VCaP (cell line): ENCODE measurements around the gene ADAM15.
A peak's percentile ranks its signal among the peaks of the same experiment; 100 is the strongest.

Experiments used
- H3K27ac ChIP-seq: fragments of 450-650 bp; 2 replicates; pipeline ENCODE4 v1.5.1; 2017
- CTCF ChIP-seq: fragments of 450-650 bp; conservative IDR thresholded peaks from 2 replicates; pipeline ENCODE4 v1.5.1; 2017; ENCODE audit warnings: mild to moderate bottlenecking, moderate library complexity

Gene ADAM15

GRCh38 chr1:155050560-155051341, at the start of gene ADAM15:
TSS of gene ADAM15 (plus strand) at chr1:155051316. CDS start at chr1:155051387, 71 bp downstream.
- peak within 1 kb of the TSS; percentile 92 for H3K27ac ChIP-seq
- peak; percentile 97 for TF ChIP-seq CTCF

- TF ChIP-seq CTCF: no peak
- H3K27ac ChIP-seq: peak overlapping the region; percentile 100
Measured at GRCh38 chr1:155001425-155001674, 49.8 kb upstream of the ADAM15 start.

GRCh38 chr1:155001675-155002463, 49.2 kb upstream of the ADAM15 start:
- TF ChIP-seq CTCF: peak; percentile 88
- H3K27ac ChIP-seq: peak overlapping the region; percentile 100

- no peak for TF ChIP-seq CTCF
- peak within 1 kb of the TSS; percentile 100 for H3K27ac ChIP-seq
Measured at GRCh38 chr1:155002464-155003226, 48.5 kb upstream of the ADAM15 start, which contains the start of gene ZBTB7B. TSS of gene ZBTB7B (plus strand) at chr1:155002802. CDS start at chr1:155014661, 11,859 bp downstream.

- H3K27ac ChIP-seq: peak overlapping the region; percentile 100
- TF ChIP-seq CTCF: no peak
Measured at GRCh38 chr1:155003227-155003765, 47.8 kb upstream of the ADAM15 start.

GRCh38 chr1:155003766-155004351, 47.3 kb upstream of the ADAM15 start:
- peak overlapping the region; percentile 100 for H3K27ac ChIP-seq

More at GRCh38 chr1:155003766-155004351, 47.3 kb upstream of the ADAM15 start:
- TF ChIP-seq CTCF: no peak; the same call in 1 of the 2 replicates
